ENCODE data around the gene LUC7L3.
A peak's percentile ranks its signal among the peaks of the same experiment; 100 is the strongest.

Gene LUC7L3

GRCh38 chr17:50719144-50719923 is at the start of gene LUC7L3:
Gene LUC7L3 (plus strand): TSS chr17:50719603. CDS start chr17:50719733, 130 bp downstream.
- TF ChIP-seq, protein P1, sequence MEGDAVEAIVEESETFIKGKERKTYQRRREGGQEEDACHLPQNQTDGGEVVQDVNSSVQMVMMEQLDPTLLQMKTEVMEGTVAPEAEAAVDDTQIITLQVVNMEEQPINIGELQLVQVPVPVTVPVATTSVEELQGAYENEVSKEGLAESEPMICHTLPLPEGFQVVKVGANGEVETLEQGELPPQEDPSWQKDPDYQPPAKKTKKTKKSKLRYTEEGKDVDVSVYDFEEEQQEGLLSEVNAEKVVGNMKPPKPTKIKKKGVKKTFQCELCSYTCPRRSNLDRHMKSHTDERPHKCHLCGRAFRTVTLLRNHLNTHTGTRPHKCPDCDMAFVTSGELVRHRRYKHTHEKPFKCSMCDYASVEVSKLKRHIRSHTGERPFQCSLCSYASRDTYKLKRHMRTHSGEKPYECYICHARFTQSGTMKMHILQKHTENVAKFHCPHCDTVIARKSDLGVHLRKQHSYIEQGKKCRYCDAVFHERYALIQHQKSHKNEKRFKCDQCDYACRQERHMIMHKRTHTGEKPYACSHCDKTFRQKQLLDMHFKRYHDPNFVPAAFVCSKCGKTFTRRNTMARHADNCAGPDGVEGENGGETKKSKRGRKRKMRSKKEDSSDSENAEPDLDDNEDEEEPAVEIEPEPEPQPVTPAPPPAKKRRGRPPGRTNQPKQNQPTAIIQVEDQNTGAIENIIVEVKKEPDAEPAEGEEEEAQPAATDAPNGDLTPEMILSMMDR (IDR thresholded peaks at IDR 0.05; ENCODE audit: low read depth, low read length) = no peak
- TF ChIP-seq MYC (IDR thresholded peaks at IDR 0.05; ENCODE audit: low read depth, low read length) (peak; percentile 78), POLR2A (IDR thresholded peaks at IDR 0.05; ENCODE audit: extremely low read depth, insufficient read length) (peak; percentile 96), MAX (IDR thresholded peaks at IDR 0.05; ENCODE audit: low read depth, low read length) (peak; percentile 92)
- DNase-seq (ENCODE audit: low read depth) = peak; percentile 96

DNA sequence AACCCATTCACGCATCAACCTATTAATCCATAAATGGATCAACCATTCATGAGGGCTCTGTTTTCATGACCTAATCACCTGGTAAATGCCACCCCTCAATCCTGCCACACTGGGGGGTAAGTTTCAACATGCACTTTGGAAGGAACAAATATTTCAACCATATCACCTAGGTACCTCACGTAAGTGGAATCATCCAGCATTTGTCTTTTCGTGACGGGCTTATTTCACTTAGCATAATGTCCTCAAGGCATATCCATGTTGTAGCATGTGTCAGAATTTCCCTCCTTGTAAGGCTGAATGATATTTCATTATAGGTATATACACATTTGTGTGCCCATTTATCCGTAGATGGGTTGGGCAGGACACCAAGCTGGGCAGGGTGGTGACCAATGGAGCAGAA is 47.3 kb upstream of the LUC7L3 start:
- TF ChIP-seq, protein P1 (IDR thresholded peaks at IDR 0.05; ENCODE audit: low read depth, low read length) = no peak
- TF ChIP-seq MYC (IDR thresholded peaks at IDR 0.05; ENCODE audit: low read depth, low read length) (no peak), MAX (IDR thresholded peaks at IDR 0.05; ENCODE audit: low read depth, low read length) (no peak), POLR2A (IDR thresholded peaks at IDR 0.05; ENCODE audit: extremely low read depth, insufficient read length) (no peak)
- H3K4me3 ChIP-seq (ENCODE audit: low read depth, low read length) = no peak overlapping the region
- no peak for DNase-seq (ENCODE audit: low read depth)

More at GRCh38 chr17:50719144-50719923, at the start of gene LUC7L3:
- H3K4me3 ChIP-seq (ENCODE audit: low read depth, low read length) = peak within 1 kb of the TSS; percentile 90

GRCh38 chr17:50672831-50673551 is 46.4 kb upstream of the LUC7L3 start:
- TF ChIP-seq, protein P1 (IDR thresholded peaks at IDR 0.05; ENCODE audit: low read depth, low read length) = no peak
- TF ChIP-seq POLR2A (IDR thresholded peaks at IDR 0.05; ENCODE audit: extremely low read depth, insufficient read length) (no peak), MYC (IDR thresholded peaks at IDR 0.05; ENCODE audit: low read depth, low read length) (no peak), MAX (IDR thresholded peaks at IDR 0.05; ENCODE audit: low read depth, low read length) (no peak)
- no peak overlapping the region for H3K4me3 ChIP-seq (ENCODE audit: low read depth, low read length)
- no peak for DNase-seq (ENCODE audit: low read depth)

GRCh38 chr17:50675190-50675589 is 44.2 kb upstream of the LUC7L3 start:
- H3K4me3 ChIP-seq (ENCODE audit: low read depth, low read length) = no peak overlapping the region
- TF ChIP-seq MAX (IDR thresholded peaks at IDR 0.05; ENCODE audit: low read depth, low read length) (no peak), POLR2A (IDR thresholded peaks at IDR 0.05; ENCODE audit: extremely low read depth, insufficient read length) (no peak)
- DNase-seq (ENCODE audit: low read depth) = no peak

DNA sequence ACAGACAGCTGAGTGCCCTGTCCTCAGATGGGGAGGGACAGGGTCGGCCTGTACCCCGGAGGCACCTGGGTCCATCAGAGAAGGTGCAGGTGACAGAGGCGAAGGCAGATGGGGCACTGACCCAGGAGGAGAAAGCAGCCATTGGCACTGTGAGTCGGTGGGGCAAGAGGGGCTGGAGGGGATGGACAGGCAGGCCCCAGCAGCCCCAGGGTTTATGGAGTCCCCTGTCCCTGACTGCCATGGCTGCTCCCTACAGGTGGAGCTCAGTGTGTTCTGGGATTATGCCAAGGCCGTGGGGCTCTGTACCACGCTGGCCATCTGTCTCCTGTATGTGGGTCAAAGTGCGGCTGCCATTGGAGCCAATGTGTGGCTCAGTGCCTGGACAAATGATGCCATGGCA is 43.8 kb upstream of the LUC7L3 start:
- H3K4me3 ChIP-seq (ENCODE audit: low read depth, low read length) = no peak overlapping the region
- TF ChIP-seq POLR2A (IDR thresholded peaks at IDR 0.05; ENCODE audit: extremely low read depth, insufficient read length) (no peak), MAX (IDR thresholded peaks at IDR 0.05; ENCODE audit: low read depth, low read length) (no peak), MYC (IDR thresholded peaks at IDR 0.05; ENCODE audit: low read depth, low read length) (no peak)
- TF ChIP-seq, protein P1 (IDR thresholded peaks at IDR 0.05; ENCODE audit: low read depth, low read length) = no peak
- no peak for DNase-seq (ENCODE audit: low read depth)

All from NB4 (cell line).